Suppressor macrophage treated with lipopolysaccharide for 4 hours (primary cell): ENCODE results near the gene FIBCD1.

Source experiments
- DNase-seq: peaks from one replicate; pipeline ENCODE4 v3.0.0-alpha.2; 2020

The FIBCD1 gene

GRCh38 chr9:130874783-130875182, 64.3 kb downstream of the FIBCD1 start:
- DNase-seq = no peak

GRCh38 chr9:130873966-130874365, 65.1 kb downstream of the FIBCD1 start:
- DNase-seq = no peak

DNA sequence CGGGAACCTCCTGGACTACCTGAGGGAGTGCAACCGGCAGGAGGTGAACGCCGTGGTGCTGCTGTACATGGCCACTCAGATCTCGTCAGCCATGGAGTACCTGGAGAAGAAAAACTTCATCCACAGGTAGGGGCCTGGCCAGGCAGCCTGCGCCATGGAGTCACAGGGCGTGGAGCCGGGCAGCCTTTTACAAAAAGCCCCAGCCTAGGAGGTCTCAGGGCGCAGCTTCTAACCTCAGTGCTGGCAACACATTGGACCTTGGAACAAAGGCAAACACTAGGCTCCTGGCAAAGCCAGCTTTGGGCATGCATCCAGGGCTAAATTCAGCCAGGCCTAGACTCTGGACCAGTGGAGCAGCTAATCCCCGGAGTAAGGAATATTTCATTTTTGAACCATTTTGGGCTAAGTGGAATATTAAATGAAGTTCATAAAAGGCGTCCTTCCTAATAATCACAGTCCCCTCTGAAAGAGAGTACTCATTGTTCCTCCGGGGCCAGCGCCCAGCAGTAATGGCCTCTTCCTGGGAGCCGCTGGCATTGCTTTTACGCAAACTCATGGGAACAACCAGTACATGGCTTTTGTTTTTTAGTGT, 66.0 kb downstream of the FIBCD1 start:
- DNase-seq = no peak

- no peak for DNase-seq
Measured at GRCh38 chr9:130872508-130872907, 66.5 kb downstream of the FIBCD1 start.

DNA sequence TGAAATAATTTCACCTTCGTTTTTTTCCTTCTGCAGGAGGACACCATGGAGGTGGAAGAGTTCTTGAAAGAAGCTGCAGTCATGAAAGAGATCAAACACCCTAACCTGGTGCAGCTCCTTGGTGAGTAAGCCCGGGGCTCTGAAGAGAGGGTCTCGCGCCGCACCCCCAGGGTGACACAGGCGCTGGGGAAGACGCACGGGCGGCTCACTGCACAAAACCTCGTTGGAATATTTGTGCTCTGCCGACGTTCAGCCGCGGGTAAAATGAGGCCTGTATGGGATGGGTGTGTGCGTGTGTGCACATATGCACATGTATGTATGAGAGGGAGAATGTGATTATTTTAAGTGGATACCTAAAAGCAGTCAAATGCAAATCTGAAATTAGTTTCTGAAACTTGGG, 67.0 kb downstream of the FIBCD1 start:
- no peak for DNase-seq

GRCh38 chr9:130871395-130872062, 67.5 kb downstream of the FIBCD1 start:
- DNase-seq = no peak

DNA sequence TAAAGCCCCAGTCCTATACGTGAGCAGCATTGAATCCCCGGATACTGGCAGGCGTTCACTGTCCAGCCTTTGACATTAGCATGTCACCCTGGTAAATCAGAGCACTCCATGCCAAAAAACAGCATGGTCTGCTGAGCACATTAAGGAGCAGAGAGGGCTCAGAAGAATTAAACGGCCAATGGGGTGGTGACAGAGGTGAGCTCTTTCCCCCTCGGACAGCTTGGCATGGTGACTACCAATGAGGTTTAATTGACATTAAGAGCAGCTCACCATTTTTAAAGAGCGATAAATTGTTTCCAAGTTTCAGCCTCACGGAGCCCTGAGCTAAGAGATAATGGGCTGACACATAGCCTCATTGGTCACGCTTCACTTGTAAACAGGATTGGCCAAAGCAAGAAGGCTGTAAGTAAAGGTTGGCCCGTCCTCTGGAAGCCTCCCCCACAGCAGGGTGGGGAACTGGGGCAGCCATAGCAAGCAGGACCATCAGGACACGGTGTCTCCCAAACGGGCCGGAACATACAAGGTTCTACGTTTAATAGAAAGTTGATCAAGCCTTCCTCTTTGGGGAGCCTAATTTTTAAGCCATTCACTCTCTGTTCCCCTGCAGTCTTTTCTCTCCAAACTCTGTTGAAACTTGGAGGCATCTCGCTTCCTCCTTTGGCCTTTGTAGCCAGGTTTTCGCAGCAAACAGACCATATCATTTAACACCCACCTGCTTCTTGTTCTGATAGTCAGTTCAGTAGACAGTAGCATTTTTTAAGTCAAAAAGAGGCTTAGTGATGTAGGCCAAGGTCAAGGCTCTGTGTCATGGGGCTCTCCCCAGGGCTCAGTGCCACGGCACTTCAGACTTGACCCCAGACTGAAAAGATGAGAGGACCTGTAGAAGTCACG, 68.3 kb downstream of the FIBCD1 start:
- DNase-seq = no peak

DNA sequence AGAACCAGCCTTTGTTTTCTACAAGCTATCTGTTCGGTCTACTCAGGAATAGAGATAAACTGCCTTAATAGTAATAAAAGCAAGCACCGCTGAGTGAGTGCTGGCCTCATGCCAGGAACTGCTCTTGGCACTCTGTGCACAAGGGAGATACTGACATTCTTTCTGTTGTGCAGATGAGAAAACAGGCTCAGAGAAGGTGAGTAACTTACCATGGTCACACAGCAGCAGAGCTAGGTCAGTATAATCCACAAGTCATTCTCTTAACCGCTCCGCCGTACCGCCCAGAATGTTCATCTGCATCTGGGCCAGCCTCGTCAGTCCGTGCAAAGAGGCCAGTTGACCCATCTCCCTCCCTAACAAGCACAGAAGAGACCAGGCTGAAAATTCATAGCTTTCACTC, 69.8 kb downstream of the FIBCD1 start:
- no peak for DNase-seq

DNA sequence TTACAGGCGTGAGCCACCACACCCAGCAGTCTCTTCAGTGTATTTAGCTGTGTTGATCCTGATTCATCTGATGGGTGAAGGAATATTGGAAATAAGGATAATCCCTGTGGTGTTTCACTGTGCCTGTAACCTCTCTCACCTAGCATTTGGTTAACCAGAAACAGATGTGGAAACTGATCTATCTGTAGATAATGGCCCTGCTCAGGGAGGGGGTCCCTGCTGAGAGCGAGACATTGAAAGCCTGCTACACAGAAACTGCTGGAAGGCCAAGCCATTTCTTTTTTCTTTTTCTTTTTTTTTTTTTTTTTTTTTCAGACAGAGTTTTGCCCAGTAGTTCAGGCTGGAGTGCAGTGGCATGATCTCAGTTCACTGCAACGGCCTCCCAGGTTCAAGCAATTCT, 70.8 kb downstream of the FIBCD1 start:
- DNase-seq = no peak

- no peak for DNase-seq
Measured at GRCh38 chr9:130867556-130867955, 71.5 kb downstream of the FIBCD1 start.

GRCh38 chr9:130866474-130866965, 72.5 kb downstream of the FIBCD1 start:
- DNase-seq = peak; percentile 85

DNA sequence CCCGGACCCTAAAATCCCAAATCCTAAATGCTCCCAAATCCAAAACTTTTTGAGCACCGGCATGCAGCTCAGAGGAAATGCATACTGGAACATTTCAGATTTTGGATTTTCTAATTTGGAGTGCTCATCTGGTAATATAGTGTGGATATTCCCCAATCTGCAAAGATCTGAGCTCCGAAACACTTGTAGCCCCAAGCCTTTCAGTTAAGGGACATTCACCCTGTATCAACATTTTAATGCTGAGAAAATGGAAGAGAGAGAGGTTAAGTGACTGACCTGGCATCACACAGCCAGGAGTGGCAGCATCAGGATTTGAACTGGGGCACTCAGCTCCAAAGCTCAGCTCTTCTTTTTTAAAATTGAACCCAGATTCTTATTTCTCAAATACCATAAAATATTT, 73.1 kb downstream of the FIBCD1 start:
- no peak for DNase-seq

DNA sequence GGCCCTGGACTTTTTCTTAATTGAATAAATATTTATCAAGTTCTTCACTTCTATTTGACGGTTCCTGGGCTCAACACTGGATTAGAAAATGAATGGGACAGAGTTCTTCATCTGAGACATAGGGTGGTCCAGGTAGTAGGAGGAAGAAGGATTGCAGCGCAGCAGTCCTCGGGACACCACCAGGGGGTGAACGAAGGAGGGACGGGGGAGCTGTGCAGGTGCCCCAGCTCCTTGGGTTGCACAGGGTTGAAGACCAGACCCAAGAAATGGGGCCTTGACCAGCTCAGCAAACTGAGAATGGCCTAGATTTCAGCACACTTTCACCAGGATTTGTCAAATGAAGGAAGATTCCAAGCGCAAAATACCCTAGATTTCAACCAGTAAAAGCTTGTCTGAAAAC, 74.5 kb downstream of the FIBCD1 start:
- no peak for DNase-seq

DNA sequence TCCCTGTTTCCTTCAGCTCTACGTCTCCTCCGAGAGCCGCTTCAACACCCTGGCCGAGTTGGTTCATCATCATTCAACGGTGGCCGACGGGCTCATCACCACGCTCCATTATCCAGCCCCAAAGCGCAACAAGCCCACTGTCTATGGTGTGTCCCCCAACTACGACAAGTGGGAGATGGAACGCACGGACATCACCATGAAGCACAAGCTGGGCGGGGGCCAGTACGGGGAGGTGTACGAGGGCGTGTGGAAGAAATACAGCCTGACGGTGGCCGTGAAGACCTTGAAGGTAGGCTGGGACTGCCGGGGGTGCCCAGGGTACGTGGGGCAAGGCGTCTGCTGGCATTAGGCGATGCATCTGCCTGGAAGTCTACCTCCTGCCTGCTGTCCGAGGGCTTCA, 76.3 kb downstream of the FIBCD1 start:
- no peak for DNase-seq

DNA sequence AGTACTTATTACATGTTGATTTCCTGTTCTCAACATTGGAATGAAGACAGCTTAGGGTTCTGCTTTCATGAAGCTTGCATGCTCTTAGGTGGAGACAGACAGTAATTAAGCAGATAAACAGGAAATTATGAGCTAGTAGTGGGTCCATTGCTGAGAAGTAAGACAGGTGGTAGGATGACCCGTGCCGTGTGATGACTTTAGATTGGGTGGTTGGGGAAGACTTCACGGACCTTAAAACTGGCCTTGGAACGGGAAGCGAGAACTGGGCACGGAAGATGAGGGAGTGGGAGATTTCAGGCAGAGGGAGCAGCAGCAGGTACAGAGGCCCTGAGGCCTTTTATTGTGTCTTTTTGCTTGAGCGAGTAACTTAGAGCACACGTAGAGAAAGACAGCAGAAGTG, 76.8 kb downstream of the FIBCD1 start:
- no peak for DNase-seq

GRCh38 chr9:130861372-130862180, 77.5 kb downstream of the FIBCD1 start:
- DNase-seq = no peak

DNA sequence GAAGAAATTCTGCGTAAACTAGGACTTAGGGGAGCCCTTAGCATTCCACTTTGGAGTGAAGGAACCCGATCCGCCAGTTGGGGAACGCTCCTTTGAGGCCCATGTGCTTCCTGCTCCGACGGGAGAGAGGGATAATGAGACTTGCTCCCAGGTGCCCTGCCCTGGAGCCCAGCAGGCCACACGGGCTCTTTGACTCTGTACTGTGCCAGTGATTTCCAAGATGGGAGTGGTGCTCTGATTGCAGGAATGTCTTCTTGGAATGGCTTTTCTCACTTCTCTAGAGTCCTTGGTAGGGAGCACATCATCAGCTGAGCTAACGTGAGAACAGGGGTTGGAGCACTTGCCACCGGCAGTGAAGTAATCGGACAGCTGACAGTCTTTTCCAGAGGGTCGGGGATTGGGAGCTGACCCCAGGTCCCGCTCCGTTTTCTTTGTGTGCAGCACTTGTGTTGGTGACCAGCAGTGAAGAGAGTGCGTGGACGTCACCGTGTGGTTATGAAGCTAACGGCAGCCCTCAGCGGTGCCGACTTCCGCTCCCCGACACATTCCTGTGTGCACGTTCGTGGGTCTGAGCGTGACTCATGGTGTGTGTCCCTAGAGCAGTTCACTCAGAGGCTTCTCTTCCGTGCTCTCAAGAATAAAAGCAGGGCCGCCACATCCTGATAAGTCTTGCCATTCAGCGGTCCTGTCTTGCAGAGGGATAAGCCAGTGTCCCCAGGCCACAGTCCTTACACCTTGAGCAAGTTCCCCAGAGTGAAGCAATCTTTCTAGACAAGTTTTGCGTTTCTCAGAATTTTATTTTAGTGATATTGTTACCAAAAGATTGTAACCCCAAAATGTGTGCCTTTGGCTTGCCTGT, 78.4 kb downstream of the FIBCD1 start:
- DNase-seq = peak; percentile 28

- no peak for DNase-seq
Measured at GRCh38 chr9:130858739-130859705, 80.0 kb downstream of the FIBCD1 start.

DNA sequence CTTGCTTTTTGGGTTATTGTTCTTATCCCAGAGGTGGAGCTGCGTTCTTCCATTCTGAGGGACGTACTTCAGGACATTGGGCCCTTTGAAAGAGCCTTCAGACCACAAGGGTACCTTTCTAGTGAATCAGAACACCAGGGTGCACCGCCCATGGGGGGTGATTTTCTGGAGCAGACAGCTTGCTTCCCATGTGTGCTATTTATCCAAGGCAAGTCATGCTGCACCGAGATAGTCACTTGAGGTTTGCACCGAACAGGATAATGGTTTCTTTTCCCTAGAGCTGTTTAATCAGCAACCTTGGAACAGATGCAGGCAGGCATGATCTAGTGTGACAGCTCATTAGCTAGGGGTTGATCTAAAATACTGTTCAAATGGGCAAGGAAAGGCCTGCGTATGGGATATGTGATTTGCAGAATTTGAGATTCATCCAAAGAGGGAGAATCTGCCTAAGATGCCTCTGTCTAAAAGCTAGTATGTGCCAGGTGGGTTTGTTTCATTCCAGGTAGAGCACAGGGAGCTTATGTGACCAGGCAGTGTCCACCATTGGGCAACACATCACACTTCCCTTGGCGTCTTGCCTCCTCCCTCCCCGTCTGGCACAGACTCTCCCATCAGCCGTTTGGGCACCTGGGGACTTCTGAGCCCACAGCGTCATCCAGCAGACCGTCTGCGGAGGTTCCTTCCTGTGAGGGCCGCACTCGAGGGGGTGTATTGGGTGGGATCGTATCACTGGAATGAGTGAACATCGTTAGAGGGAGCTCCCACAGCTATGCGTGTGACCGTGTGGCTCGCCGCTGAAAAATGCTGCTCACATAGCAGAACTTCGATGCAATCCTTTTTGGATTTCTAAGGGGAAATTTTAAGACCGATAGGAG, 80.9 kb downstream of the FIBCD1 start:
- DNase-seq = no peak

- no peak for DNase-seq
Measured at GRCh38 chr9:130856474-130856873, 82.6 kb downstream of the FIBCD1 start.
